OCI-M2 (cell line): ENCODE data around the gene SPACA5.
"Not testable (repeated sequence)": the region's sequence is repeated elsewhere in the genome, so short reads cannot be mapped to it uniquely, and the experiment has no call there.

Source experiments
- DNase-seq: peaks from one replicate; lab custom pipeline; 2025; ENCODE audit not compliant: unreplicated experiment; lab: John Stamatoyannopoulos, UW

The SPACA5 gene

GRCh38 chrX:48006688-48007087, at the start of gene SPACA5:
TSS of gene SPACA5 (plus strand) at chrX:48006988. CDS start at chrX:48007803, 815 bp downstream.
- not testable (repeated sequence) for DNase-seq

DNA sequence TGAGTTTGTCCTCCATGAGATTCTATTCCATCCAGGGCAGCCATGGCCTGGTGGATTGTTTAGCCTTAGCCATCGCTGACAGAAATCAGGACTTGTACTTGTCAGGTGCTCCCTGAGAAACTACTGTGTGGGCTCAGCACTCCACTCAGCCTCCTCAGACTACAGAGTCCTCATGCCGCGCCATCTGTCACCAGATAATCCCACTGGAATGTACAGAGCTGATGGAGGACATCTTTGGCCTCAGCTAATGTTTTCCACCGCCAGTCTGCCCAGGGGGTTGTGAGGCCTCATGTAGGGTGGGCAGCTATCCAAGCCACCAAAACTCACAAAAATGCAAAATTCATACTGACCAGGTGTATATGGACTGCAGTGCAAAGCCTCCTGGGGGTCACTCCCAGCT, 48.6 kb upstream of the SPACA5 start:
- not testable (repeated sequence) for DNase-seq

- no peak for DNase-seq
Observed at GRCh38 chrX:47958761-47959342, 47.9 kb upstream of the SPACA5 start.

DNA sequence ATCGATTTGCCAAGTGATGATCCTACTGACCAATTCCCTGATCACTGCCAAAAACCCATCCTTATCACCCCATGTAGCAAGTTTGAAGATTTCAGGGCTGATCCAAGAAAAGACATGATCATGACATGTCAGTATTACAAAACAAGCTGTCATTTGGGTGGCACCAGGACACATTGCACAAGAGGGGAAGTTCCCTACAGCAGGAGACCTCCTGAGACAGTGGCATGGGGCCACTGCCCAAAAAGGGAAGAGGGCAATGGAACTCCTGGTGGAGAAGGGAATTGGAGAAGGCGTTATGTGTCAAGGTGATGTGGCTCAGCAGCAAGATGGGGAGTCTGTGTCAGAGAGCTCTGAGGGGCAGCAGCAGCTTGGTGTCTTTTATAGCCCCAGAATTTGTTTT, 46.4 kb upstream of the SPACA5 start:
- no peak for DNase-seq

- not testable (repeated sequence) for DNase-seq
Observed at GRCh38 chrX:47961830-47962229, 45.0 kb upstream of the SPACA5 start.

- DNase-seq = not testable (repeated sequence)
Observed at GRCh38 chrX:47965526-47965925, 41.3 kb upstream of the SPACA5 start.

DNA sequence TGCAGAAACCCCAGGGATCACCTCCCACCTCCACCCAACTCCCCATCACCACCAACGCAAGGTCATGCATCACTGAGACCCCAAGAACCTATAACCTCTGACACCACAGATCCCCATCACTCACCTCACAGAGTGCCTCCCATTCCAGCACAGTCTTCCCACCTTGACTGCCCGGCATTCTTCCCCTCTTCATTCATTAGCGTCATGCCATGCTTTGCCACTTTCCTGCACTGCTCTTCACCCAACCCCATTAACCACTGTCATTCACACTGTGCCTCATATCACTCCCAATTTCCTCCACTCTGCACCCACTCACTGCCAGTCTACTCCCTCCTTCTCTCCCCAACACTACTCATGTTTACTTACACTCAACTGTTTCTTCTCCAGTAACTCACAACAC, 33.6 kb upstream of the SPACA5 start:
- no peak for DNase-seq

- no peak for DNase-seq
Observed at GRCh38 chrX:47976254-47977151, 30.3 kb upstream of the SPACA5 start.

DNA sequence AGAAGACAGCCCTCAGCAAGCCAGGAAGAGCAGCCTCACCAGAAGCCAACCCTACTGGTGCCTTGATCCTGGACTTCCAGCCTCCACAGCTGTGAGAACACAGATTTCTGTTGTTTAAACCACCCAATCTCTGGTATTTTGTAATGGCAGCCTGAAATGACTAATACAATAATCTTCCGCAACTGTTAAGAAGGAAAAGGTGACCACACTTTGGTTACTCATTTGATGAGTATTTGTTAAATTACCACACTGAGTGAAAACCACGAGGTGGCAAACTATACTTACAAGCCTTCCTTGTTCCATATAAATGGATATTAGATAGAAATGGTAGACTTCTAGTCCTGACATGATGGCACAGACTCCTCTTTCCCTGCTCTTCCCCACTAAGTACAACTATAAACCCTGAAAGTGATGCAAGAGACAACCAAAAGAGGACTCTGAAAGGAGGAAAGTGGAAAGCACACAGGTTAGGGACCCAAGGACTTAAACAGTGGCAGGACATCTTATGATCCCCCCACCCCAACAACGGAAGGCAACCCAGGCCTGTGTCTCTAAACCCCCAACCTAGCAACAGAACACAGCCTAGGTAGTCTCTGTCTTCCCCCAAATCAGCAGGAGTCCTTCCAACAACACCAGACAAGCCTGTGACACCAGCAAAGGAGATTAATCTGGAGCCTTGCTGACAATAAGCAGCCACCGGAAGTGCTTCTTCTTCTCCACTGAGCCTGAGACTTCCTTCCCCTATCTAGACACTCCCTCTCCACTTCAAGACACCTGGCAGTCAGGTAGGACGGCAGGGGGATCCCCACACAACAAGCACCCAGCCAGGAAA, 15.3 kb upstream of the SPACA5 start:
- no peak for DNase-seq

DNA sequence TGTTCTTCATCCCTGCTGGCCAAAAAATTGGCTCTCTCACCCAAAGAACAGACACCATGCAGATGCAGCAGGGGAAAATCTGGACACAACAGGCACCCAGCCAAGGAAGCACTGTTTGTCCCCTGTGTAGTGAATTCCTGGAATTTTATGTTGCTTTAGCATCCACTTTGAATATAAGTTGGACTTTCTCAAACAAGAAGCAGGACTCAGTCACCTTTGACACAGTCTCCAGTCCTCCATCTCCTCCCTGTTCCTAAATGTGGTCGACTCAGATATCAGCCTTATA, 14.8 kb upstream of the SPACA5 start:
- no peak for DNase-seq

DNA sequence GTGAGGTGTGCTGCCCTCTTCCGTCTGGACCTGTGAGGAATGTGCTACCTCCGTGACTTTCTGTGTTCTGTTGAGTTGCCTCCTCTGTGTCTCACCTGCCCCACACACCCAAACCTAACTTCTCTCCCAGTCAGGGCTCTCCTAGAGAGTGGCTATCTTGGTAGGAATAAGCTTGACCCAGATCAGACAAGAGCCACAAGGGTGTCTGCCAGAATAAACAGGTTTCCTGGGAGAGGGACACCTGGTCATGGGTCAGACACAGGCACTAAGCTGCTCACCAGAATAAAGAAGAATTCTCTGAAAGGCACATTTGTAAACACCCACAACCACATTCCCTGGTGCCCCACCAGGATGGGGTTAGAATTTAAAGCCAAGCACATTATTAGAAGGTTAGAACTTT, 14.1 kb upstream of the SPACA5 start:
- no peak for DNase-seq

DNA sequence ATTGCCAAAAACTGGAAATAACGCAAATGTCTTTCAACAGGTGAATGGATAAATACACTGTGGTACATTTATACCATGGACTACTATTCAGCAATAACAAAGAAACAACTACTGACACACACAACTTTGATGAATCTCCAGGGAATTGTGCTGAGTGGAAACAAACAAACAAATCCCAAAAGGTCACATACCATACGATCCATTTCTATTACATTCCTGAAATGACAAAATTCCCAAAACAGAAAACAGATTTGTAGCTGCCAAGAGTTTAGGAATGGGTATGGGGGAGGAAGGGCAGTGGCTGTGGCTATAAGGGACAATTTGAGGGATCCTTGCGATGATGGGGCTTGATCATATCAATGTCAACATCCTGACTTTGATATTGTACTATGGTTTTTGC, 5.5 kb upstream of the SPACA5 start:
- DNase-seq = no peak

DNA sequence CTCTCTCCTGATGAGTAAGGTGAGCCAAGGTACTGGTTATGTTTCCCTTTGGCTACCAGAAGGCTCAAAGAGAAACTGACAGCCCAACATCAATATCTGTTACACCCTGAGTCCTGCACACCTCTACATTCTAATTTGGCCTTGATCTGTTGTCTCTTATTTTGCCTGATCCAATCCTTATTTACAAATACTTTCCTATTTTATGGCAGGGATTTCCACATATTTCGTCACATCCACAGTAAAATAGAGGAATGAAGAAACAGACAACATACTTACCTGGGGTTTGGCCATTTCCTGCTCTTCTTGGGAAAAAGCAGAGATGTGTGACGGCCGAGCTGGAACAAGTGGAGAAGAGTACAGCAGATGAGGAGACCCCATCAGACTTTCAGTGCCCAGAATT, 4.5 kb upstream of the SPACA5 start:
- DNase-seq = no peak

DNA sequence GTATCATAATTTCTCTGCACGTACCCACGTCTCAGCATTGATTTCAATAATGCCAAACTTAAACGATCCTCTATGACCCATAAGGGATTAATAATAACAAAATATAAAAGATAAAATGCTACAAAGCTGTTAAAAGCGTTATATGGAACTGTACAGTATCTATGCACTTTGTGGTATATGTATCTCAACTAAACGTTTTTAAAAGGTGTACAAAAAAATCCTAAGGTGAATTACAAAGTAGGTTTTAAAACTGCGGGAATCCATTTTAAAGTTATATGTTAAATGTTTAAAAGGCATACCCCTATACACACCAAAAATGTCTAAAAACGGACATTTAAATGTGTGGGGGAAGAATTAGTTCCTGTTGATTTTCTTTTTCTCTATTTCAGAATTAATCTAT, 3.9 kb upstream of the SPACA5 start:
- no peak for DNase-seq

- no peak for DNase-seq
Observed at GRCh38 chrX:48003367-48003757, 3.4 kb upstream of the SPACA5 start.

DNA sequence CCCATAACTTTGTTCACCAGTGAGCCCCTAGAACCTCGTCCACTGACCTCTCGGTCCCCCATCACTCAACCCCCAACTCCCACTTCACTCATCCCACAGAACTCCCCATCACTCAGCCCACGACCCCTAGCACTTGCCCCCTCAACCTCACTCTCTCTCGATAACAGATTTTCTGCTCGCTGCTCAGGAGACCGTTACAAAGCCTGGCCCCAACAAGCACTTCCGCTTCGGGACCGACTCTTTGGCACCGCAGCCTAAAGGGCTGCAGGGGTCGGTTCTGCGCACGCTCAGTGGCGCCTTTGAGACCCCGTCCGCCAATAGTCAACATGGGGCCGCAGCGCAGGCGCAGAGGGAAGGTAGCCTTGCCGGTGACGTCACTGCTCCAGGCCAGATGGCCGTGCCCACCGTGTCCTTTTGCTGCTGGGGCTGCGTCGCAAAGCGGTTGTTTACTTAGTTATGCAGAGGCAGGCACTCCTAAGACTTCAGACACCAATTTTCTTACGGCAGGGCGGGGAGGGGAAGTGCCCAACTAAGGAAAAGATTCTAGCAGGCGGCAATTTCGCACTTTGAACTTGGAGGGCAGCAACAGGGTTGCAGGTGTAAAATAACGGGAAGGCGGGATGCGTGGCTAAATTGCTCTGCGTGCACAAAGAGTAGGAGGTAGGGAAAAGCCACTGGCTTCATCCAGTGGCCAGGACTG, 2.9 kb upstream of the SPACA5 start, which contains the start of gene ZNF182:
Gene ZNF182 (minus strand): TSS at position 232 of the 700 bp plus-strand sequence. CDS start 1,380 bp downstream, outside the sequence.
- DNase-seq = peak; percentile 80

- not testable (repeated sequence) for DNase-seq
Observed at GRCh38 chrX:48009445-48009960, 2.7 kb downstream of the SPACA5 start.

- not testable (repeated sequence) for DNase-seq
Observed at GRCh38 chrX:48016583-48017310, 10.0 kb downstream of the SPACA5 start.

- DNase-seq = not testable (repeated sequence)
Observed at GRCh38 chrX:48019892-48020291, 13.1 kb downstream of the SPACA5 start.

- DNase-seq = not testable (repeated sequence)
Observed at GRCh38 chrX:48020472-48020871, 13.7 kb downstream of the SPACA5 start.
